ENCODE measurements around the gene CTNNBIP1. TPM values are rescaled to one million over a fixed set of nuclear protein-coding genes. Genes with fewer than 3 reads are reported as not detected.
A peak's percentile ranks its signal among the peaks of the same experiment; 100 is the strongest.

CTNNBIP1 gene
- total and polyA plus RNA-seq, 2 experiments from 2014 or later = 80.1 to 122 TPM

DNA sequence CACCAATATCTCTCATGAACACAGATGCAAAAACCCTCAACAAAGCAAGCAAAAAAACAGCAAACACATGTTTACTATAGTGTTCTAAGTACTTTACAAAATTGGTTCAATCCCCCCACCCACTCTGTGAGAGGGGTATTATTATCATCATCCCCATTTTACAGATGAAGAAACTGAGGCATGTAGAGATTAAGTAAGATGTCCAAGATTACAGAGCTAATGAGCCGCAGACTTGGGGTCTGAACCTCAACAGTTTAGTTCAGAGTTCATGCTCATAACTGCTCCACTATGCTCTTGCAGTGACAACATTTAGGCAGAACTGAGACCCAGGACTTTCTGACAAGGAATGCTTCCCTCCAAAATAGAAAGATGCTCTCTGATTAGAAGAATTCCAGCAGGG, 108.2 kb downstream of the CTNNBIP1 start:
- no peaks in the 10 kb centered on the region for H3K27me3 ChIP-seq
- TF ChIP-seq, protein P1, sequence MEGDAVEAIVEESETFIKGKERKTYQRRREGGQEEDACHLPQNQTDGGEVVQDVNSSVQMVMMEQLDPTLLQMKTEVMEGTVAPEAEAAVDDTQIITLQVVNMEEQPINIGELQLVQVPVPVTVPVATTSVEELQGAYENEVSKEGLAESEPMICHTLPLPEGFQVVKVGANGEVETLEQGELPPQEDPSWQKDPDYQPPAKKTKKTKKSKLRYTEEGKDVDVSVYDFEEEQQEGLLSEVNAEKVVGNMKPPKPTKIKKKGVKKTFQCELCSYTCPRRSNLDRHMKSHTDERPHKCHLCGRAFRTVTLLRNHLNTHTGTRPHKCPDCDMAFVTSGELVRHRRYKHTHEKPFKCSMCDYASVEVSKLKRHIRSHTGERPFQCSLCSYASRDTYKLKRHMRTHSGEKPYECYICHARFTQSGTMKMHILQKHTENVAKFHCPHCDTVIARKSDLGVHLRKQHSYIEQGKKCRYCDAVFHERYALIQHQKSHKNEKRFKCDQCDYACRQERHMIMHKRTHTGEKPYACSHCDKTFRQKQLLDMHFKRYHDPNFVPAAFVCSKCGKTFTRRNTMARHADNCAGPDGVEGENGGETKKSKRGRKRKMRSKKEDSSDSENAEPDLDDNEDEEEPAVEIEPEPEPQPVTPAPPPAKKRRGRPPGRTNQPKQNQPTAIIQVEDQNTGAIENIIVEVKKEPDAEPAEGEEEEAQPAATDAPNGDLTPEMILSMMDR (IDR thresholded peaks at IDR 0.05; ENCODE audit: low read depth, low read length) = no peak
- peaks cover 13% of the 10 kb centered on the region for H3K4me1 ChIP-seq (ENCODE audit: low read depth)
- no peaks in the 10 kb centered on the region for H3K36me3 ChIP-seq
- H3K9me3 ChIP-seq (ENCODE audit: low read depth) = no peaks in the 10 kb centered on the region
- no peak overlapping the region for H3K4me3 ChIP-seq
- no peak for DNase-seq (ENCODE audit: low read depth in 1 of 2, low spot score in 1 of 2)
- peak overlapping the region; percentile 39 for H3K27ac ChIP-seq

Other genes with a start within 250 kb of the CTNNBIP1 start
- 49.4 and 70.9 TPM in 2 replicates for gene CLSTN1, start 86.3 kb downstream of the CTNNBIP1 start, total RNA-seq
- gene CLSTN1, start 86.3 kb downstream of the CTNNBIP1 start, polyA plus RNA-seq = 81.5 and 95.1 TPM in 2 replicates
- gene LZIC, start 33.1 kb upstream of the CTNNBIP1 start, total RNA-seq = 23.2 and 34.2 TPM in 2 replicates
- 35.4 and 47.2 TPM in 2 replicates for gene LZIC, start 33.1 kb upstream of the CTNNBIP1 start, polyA plus RNA-seq
- gene NMNAT1, start 33.2 kb upstream of the CTNNBIP1 start, total RNA-seq = 14.4 and 16.9 TPM in 2 replicates
- 21.4 and 24.1 TPM in 2 replicates for gene NMNAT1, start 33.2 kb upstream of the CTNNBIP1 start, polyA plus RNA-seq
- 0.86 and 0.92 TPM in 2 replicates for gene RBP7, start 87.0 kb upstream of the CTNNBIP1 start, total RNA-seq
- 2.3 and 4.3 TPM in 2 replicates for gene RBP7, start 87.0 kb upstream of the CTNNBIP1 start, polyA plus RNA-seq
- gene UBE4B, start 122.7 kb upstream of the CTNNBIP1 start, total RNA-seq = 45.4 and 72.0 TPM in 2 replicates
- 34.1 and 51.8 TPM in 2 replicates for gene UBE4B, start 122.7 kb upstream of the CTNNBIP1 start, polyA plus RNA-seq

Data from cardiac muscle cell (in vitro differentiated cells and primary cell).